ENCODE results near the gene NECTIN4.
"Not testable (repeated sequence)": the region's sequence is repeated elsewhere in the genome, so short reads cannot be mapped to it uniquely, and the experiment has no call there.

Gene NECTIN4

GRCh38 chr1:161089251-161089924, at the start of gene NECTIN4:
Gene NECTIN4, minus strand, starts transcription at chr1:161089558. Its CDS starts 262 bp downstream, at chr1:161089296.
- no peak for FAIRE-seq
- no peak for DNase-seq (ENCODE audit: insufficient read length, low spot score)

- DNase-seq (ENCODE audit: insufficient read length, low spot score) (no peak), FAIRE-seq (no peak)
Observed at GRCh38 chr1:161138431-161138830, 49.1 kb upstream of the NECTIN4 start.

- FAIRE-seq = no peak
- DNase-seq (ENCODE audit: insufficient read length, low spot score) = no peak
Observed at GRCh38 chr1:161137881-161138280, 48.5 kb upstream of the NECTIN4 start.

GRCh38 chr1:161133220-161133740, 43.9 kb upstream of the NECTIN4 start:
- FAIRE-seq = no peak
- DNase-seq (ENCODE audit: insufficient read length, low spot score) = no peak

- FAIRE-seq (peak; percentile 96), DNase-seq (ENCODE audit: insufficient read length, low spot score) (peak; percentile 89)
Observed at GRCh38 chr1:161132410-161133219, 43.3 kb upstream of the NECTIN4 start, which contains the start of gene DEDD. Gene DEDD, minus strand, starts transcription at chr1:161132667. Its CDS starts 8,205 bp downstream, at chr1:161124462.

- no peak for FAIRE-seq
- DNase-seq (ENCODE audit: insufficient read length, low spot score) = no peak
Observed at GRCh38 chr1:161131523-161132409, 42.4 kb upstream of the NECTIN4 start.

GRCh38 chr1:161130266-161130665, 40.9 kb upstream of the NECTIN4 start:
- FAIRE-seq = no peak
- DNase-seq (ENCODE audit: insufficient read length, low spot score) = no peak

GRCh38 chr1:161128591-161129420, 39.4 kb upstream of the NECTIN4 start:
- DNase-seq (ENCODE audit: insufficient read length, low spot score) (no peak), FAIRE-seq (no peak)

GRCh38 chr1:161127649-161128048, 38.3 kb upstream of the NECTIN4 start:
- no peak for FAIRE-seq
- no peak for DNase-seq (ENCODE audit: insufficient read length, low spot score)

- no peak for FAIRE-seq
Observed at GRCh38 chr1:161122967-161123366, 33.6 kb upstream of the NECTIN4 start.

GRCh38 chr1:161121834-161122233, 32.5 kb upstream of the NECTIN4 start:
- FAIRE-seq = no peak
- no peak for DNase-seq (ENCODE audit: insufficient read length, low spot score)

More at GRCh38 chr1:161122967-161123366, 33.6 kb upstream of the NECTIN4 start:
- DNase-seq (ENCODE audit: insufficient read length, low spot score) = no peak

GRCh38 chr1:161121042-161121650, 31.8 kb upstream of the NECTIN4 start:
- no peak for FAIRE-seq
- no peak for DNase-seq (ENCODE audit: insufficient read length, low spot score)

- DNase-seq (ENCODE audit: insufficient read length, low spot score) = no peak
- peak; percentile 87 for FAIRE-seq
Observed at GRCh38 chr1:161119092-161119903, 29.9 kb upstream of the NECTIN4 start.

- peak; percentile 96 for FAIRE-seq
- peak; percentile 85 for DNase-seq (ENCODE audit: insufficient read length, low spot score)
Observed at GRCh38 chr1:161117759-161118581, 28.6 kb upstream of the NECTIN4 start, which contains the start of the genes NIT1 and PFDN2. Gene NIT1, plus strand, starts transcription at chr1:161118105. Its CDS starts 72 bp downstream, at chr1:161118177. Gene PFDN2, minus strand, starts transcription at chr1:161118037. Its CDS starts 11 bp downstream, at chr1:161118026.

- not testable (repeated sequence) for FAIRE-seq; DNase-seq (ENCODE audit: insufficient read length, low spot score)
Observed at GRCh38 chr1:161115961-161116360, 26.6 kb upstream of the NECTIN4 start.

- DNase-seq (ENCODE audit: insufficient read length, low spot score) (no peak), FAIRE-seq (no peak)
Observed at GRCh38 chr1:161115132-161115711, 25.9 kb upstream of the NECTIN4 start.

- FAIRE-seq (no peak), DNase-seq (ENCODE audit: insufficient read length, low spot score) (no peak)
Observed at GRCh38 chr1:161114556-161114955, 25.2 kb upstream of the NECTIN4 start.

Data from GM19239 (cell line).